ENCODE results near the gene JUNB. TPM values are rescaled to one million over a fixed set of nuclear protein-coding genes. Genes with fewer than 3 reads are reported as not detected.

JUNB gene
- 100 to 1,000 TPM; 386 to 857 (median 664) TPM for total RNA-seq

- Histone ChIP-seq H3K27ac (peak within 1 kb of the TSS; percentile 97 to 99 (median 98)), H3K4me3 (peak within 1 kb of the TSS; percentile 56 to 90 (median 87)), H3K9me3 (no peaks in the 10 kb centered on the region), H3K4me1 (peaks cover 28 to 64% (median 55%) of the 10 kb centered on the region in 4 donors), H3K36me3 (no peaks in the 10 kb centered on the region), H3K27me3 (no peaks in the 10 kb centered on the region)
- in situ Hi-C loops (cut with MboI; ENCODE audit: low pct_ligation_motif_present in 1 of 4, low pct_unique_long_range_greater_than_20kb in 1 of 4, low sequenced_read_pairs in 3 of 4), result no loop called here
- DNase-seq, result peak; percentile 99
- TF ChIP-seq POLR2A (IDR thresholded peaks at IDR 0.05) (peak; percentile 100), CTCF (IDR thresholded peaks at IDR 0.05) (peak in 2 of 5 experiments; percentile 21 to 48), POLR2AphosphoS5 (IDR thresholded peaks at IDR 0.05) (peak; percentile 100), EP300 (IDR thresholded peaks at IDR 0.05; ENCODE audit: low read depth) (peak; percentile 99)
- 0% methylated on average over 51 of the region's 73 CpGs; no CpG with 5 or more reads in 1 of the 2 donors for WGBS, 2 donors (ENCODE audit: low coverage in 1 of 2)
- intact Hi-C loops (cut with DNase I; ENCODE audit: low total_unique reads), result no loop called here
Measured at GRCh38 chr19:12791345-12792050, at the start of gene JUNB. Gene JUNB (plus strand): TSS chr19:12791486. CDS start chr19:12791772, 286 bp downstream.

GRCh38 chr19:12745166-12745897, 46.0 kb upstream of the JUNB start:
- Histone ChIP-seq H3K36me3 (peaks cover 0 to 24% (median 12%) of the 10 kb centered on the region in 4 donors), H3K4me3 (no peak overlapping the region), H3K27me3 (no peaks in the 10 kb centered on the region), H3K9me3 (no peaks in the 10 kb centered on the region), H3K27ac (no peak overlapping the region), H3K4me1 (peaks cover 0 to under 1% (median 0%) of the 10 kb centered on the region in 4 donors)
- intact Hi-C loops (cut with DNase I; ENCODE audit: low total_unique reads) (no loop called here), in situ Hi-C loops (cut with MboI; ENCODE audit: low pct_ligation_motif_present in 1 of 4, low pct_unique_long_range_greater_than_20kb in 1 of 4, low sequenced_read_pairs in 3 of 4) (no loop called here)
- DNase-seq, result no peak
- TF ChIP-seq CTCF (IDR thresholded peaks at IDR 0.05) (no peak), POLR2AphosphoS5 (IDR thresholded peaks at IDR 0.05) (no peak), EP300 (IDR thresholded peaks at IDR 0.05; ENCODE audit: low read depth) (no peak), POLR2A (IDR thresholded peaks at IDR 0.05) (no peak)
- 87% methylated on average over 22 of the region's 22 CpGs; no CpG with 5 or more reads in 1 of the 2 donors for WGBS, 2 donors (ENCODE audit: low coverage in 1 of 2)

- in situ Hi-C loops (cut with MboI; ENCODE audit: low pct_ligation_motif_present in 1 of 4, low pct_unique_long_range_greater_than_20kb in 1 of 4, low sequenced_read_pairs in 3 of 4), result no loop called here
- no peak for DNase-seq
- 100% methylated on average over 2 of the region's 6 CpGs; no CpG with 5 or more reads in 1 of the 2 donors for WGBS, 2 donors (ENCODE audit: low coverage in 1 of 2)
- Histone ChIP-seq H3K36me3 (peaks cover 0 to 22% (median 12%) of the 10 kb centered on the region in 4 donors), H3K9me3 (no peaks in the 10 kb centered on the region), H3K27ac (peak overlapping the region; percentile 50 to 57 (median 52)), H3K4me3 (no peak overlapping the region), H3K27me3 (peaks cover 19% of the 10 kb centered on the region), H3K4me1 (peaks cover 0 to 5% (median 0%) of the 10 kb centered on the region in 4 donors)
- intact Hi-C loops (cut with DNase I; ENCODE audit: low total_unique reads), result no loop called here
- TF ChIP-seq EP300 (IDR thresholded peaks at IDR 0.05; ENCODE audit: low read depth) (no peak), POLR2A (IDR thresholded peaks at IDR 0.05) (no peak), POLR2AphosphoS5 (IDR thresholded peaks at IDR 0.05) (no peak), CTCF (IDR thresholded peaks at IDR 0.05) (no peak)
Measured at GRCh38 chr19:12748489-12748888, 42.8 kb upstream of the JUNB start.

- intact Hi-C loops (cut with DNase I; ENCODE audit: low total_unique reads), result no loop called here
Measured at GRCh38 chr19:12749938-12750521, 41.3 kb upstream of the JUNB start.

More at GRCh38 chr19:12749938-12750521, 41.3 kb upstream of the JUNB start:
- H3K9me3 ChIP-seq, result no peaks in the 10 kb centered on the region
- WGBS, 2 donors (ENCODE audit: low coverage in 1 of 2), result 22% methylated on average over 23 of the region's 24 CpGs; no CpG with 5 or more reads in 1 of the 2 donors
- H3K27me3 ChIP-seq, result peaks cover 19% of the 10 kb centered on the region
- in situ Hi-C loops (cut with MboI; ENCODE audit: low pct_ligation_motif_present in 1 of 4, low pct_unique_long_range_greater_than_20kb in 1 of 4, low sequenced_read_pairs in 3 of 4), result loop anchor here in 1 of 4 donors (10.0 kb wide), 1 partner anchor 95 kb away; no protein-coding TSS in a partner anchor
- peaks cover 0 to 5% (median 0%) of the 10 kb centered on the region in 4 donors for H3K4me1 ChIP-seq
- no peak overlapping the region for H3K4me3 ChIP-seq
- TF ChIP-seq EP300 (IDR thresholded peaks at IDR 0.05; ENCODE audit: low read depth) (peak; percentile 93), CTCF (IDR thresholded peaks at IDR 0.05) (no peak), POLR2AphosphoS5 (IDR thresholded peaks at IDR 0.05) (peak; percentile 40 to 78 (median 76)), POLR2A (IDR thresholded peaks at IDR 0.05) (peak; percentile 36)
- peak; percentile 69 for DNase-seq
- H3K27ac ChIP-seq, result peak overlapping the region; percentile 50 to 57 (median 55)
- peaks cover 0 to 21% (median 11%) of the 10 kb centered on the region in 4 donors for H3K36me3 ChIP-seq

All from transverse colon (tissue), 4 donors.